HepG2 (cell line): ENCODE results near the gene SLC25A22. TPM values are rescaled to one million over a fixed set of nuclear protein-coding genes. Genes with fewer than 3 reads are reported as not detected.
A peak's percentile ranks its signal among the peaks of the same experiment; 100 is the strongest.

Experiments used
- AKAP8 ChIP-seq: sonication (generic); formaldehyde crosslinking; IDR thresholded peaks from 2 replicates; pipeline ENCODE4 v1.5.1; 2020; ENCODE audit warnings: mild to moderate bottlenecking, missing genetic modification reagents
- ATF1 ChIP-seq: IDR thresholded peaks from 2 replicates; pipeline ENCODE4 v1.6.1; 2016; ENCODE audit warnings: mild to moderate bottlenecking, control low read depth
- FOXC1 ChIP-seq: sonication (generic); formaldehyde crosslinking; IDR thresholded peaks from 2 replicates; pipeline ENCODE4 v1.8.0; 2022; ENCODE audit warnings: mild to moderate bottlenecking, missing genetic modification reagents, borderline replicate concordance
- MAFG ChIP-seq: sonication (generic); formaldehyde crosslinking; IDR thresholded peaks from 2 replicates; pipeline ENCODE4 v1.5.1; 2020; ENCODE audit warnings: mild to moderate bottlenecking, missing genetic modification reagents
- MTA1 ChIP-seq: sonication (generic); formaldehyde crosslinking; IDR thresholded peaks from 2 replicates; pipeline ENCODE4 v1.4.0; 2020; ENCODE audit warnings: missing genetic modification reagents, mild to moderate bottlenecking, borderline replicate concordance
- NR2C2 ChIP-seq: sonication (generic); formaldehyde crosslinking; IDR thresholded peaks from 2 replicates; pipeline ENCODE4 v1.4.0; 2020; ENCODE audit warnings: missing genetic modification reagents, mild to moderate bottlenecking, moderate library complexity, borderline replicate concordance
- RERE ChIP-seq: IDR thresholded peaks from 2 replicates; pipeline ENCODE4 v1.6.1; 2016; ENCODE audit warnings: low read depth, missing genetic modification reagents, missing compliant biosample characterization
- RFXAP ChIP-seq: sonication (generic); formaldehyde crosslinking; IDR thresholded peaks from 2 replicates; pipeline ENCODE4 v1.4.0; 2020; ENCODE audit warnings: missing genetic modification reagents, borderline replicate concordance
- SRSF1 ChIP-seq: fragments of 200-400 bp; formaldehyde crosslinking; optimal IDR thresholded peaks from 2 replicates; pipeline ENCODE3; 2017; ENCODE audit warnings: mild to moderate bottlenecking, low read depth, low read length, moderate library complexity
- TOE1 ChIP-seq: sonication (generic); formaldehyde crosslinking; IDR thresholded peaks from 2 replicates; pipeline ENCODE4 v1.4.0; 2020; ENCODE audit warnings: mild to moderate bottlenecking, missing genetic modification reagents
- ZNF10 ChIP-seq: sonication (generic); formaldehyde crosslinking; IDR thresholded peaks from 2 replicates; pipeline ENCODE4 v1.4.0; 2020; ENCODE audit warnings: mild to moderate bottlenecking, low read depth, missing genetic modification reagents, borderline replicate concordance
- ZNF230 ChIP-seq: sonication (generic); formaldehyde crosslinking; IDR thresholded peaks from 2 replicates; pipeline ENCODE4 v1.4.0; 2020; ENCODE audit warnings: mild to moderate bottlenecking, missing genetic modification reagents
- ZNF317 ChIP-seq: sonication (generic); formaldehyde crosslinking; IDR thresholded peaks from 2 replicates; pipeline ENCODE4 v1.5.0; 2020; ENCODE audit warnings: mild to moderate bottlenecking, missing genetic modification reagents
- ZNF343 ChIP-seq: sonication (generic); formaldehyde crosslinking; IDR thresholded peaks from 2 replicates; pipeline ENCODE4 v1.4.0; 2020; ENCODE audit warnings: mild to moderate bottlenecking, missing genetic modification reagents
- ZSCAN9 ChIP-seq: IDR thresholded peaks from 2 replicates; pipeline ENCODE4 v1.6.1; 2016; ENCODE audit warnings: borderline replicate concordance
- polyA plus RNA-seq, 8 experiments: library from polyadenylated mRNA; depleted of rRNA in 3 of 8; stranded (reverse) in 7 of 8; unstranded in 1 of 8; fragments of >200 nt; fragmentation: Illumina TruSeq in 4 of 8; extraction: Trizol in 4 of 8; gene quantifications; 2 replicates each; pipeline versions ENCODE4 v1.2.1 to v1.2.3, GENCODE V29; 2011 to 2016; ENCODE audit warnings: low read depth in 4 of 8, missing spikeins in 1 of 8, mixed read lengths in 1 of 8; ENCODE audit not compliant: insufficient read depth in 1 of 8
- total RNA-seq, 5 experiments: library from RNA; depleted of rRNA; stranded (reverse); fragments of >200 nt; fragmentation: Illumina TruSeq; extraction: Trizol; gene quantifications; 2 replicates each; pipeline ENCODE4 v1.2.3, GENCODE V29; 2016; ENCODE audit warnings: low read depth in 1 of 5
- TF ChIP-seq, protein P1 (sequence below): sonication (generic); formaldehyde crosslinking; IDR thresholded peaks from 2 replicates; pipeline ENCODE4 v1.4.0; 2020; ENCODE audit warnings: missing genetic modification reagents, borderline replicate concordance
- TF ChIP-seq, protein P2 (sequence below): sonication (generic); formaldehyde crosslinking; IDR thresholded peaks from 2 replicates; pipeline ENCODE4 v1.5.0; 2020; ENCODE audit warnings: missing genetic modification reagents
- TF ChIP-seq, protein P3 (sequence below): sonication (generic); formaldehyde crosslinking; IDR thresholded peaks from 2 replicates; pipeline ENCODE4 v1.5.1; 2020; ENCODE audit warnings: missing genetic modification reagents, mild to moderate bottlenecking, borderline replicate concordance

The SLC25A22 gene
- total and polyA plus RNA-seq, 2 of the 13 experiments (the other 11 are each of a cell fraction or from before 2014, with no cell fraction given), result 12.4 to 19.2 TPM

- TF ChIP-seq, protein P1, sequence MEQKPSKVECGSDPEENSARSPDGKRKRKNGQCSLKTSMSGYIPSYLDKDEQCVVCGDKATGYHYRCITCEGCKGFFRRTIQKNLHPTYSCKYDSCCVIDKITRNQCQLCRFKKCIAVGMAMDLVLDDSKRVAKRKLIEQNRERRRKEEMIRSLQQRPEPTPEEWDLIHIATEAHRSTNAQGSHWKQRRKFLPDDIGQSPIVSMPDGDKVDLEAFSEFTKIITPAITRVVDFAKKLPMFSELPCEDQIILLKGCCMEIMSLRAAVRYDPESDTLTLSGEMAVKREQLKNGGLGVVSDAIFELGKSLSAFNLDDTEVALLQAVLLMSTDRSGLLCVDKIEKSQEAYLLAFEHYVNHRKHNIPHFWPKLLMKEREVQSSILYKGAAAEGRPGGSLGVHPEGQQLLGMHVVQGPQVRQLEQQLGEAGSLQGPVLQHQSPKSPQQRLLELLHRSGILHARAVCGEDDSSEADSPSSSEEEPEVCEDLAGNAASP (CRISPR knock-in tag), result peak; percentile 49; the same call in 1 of the 2 replicates
- TF ChIP-seq RERE (CRISPR knock-in tag) (no peak), ATF1 (CRISPR knock-in tag) (peak; percentile 98), ZNF317 (0 out of 2 replicates have a peak, but pooled peaks have one; percentile 35), RFXAP (no peak), ZSCAN9 (CRISPR knock-in tag) (peak; percentile 77; the same call in 1 of the 2 replicates), FOXC1 (CRISPR knock-in tag) (no peak; the same call in 1 of the 2 replicates), TOE1 (CRISPR knock-in tag) (no peak), ZNF230 (CRISPR knock-in tag) (peak; percentile 84; the same call in 1 of the 2 replicates), NR2C2 (peak; percentile 97), MTA1 (CRISPR knock-in tag) (0 out of 2 replicates have a peak, but pooled peaks have one; percentile 65), SRSF1 (peak; percentile 28), MAFG (CRISPR knock-in tag) (no peak), AKAP8 (CRISPR knock-in tag) (peak; percentile 37; the same call in 1 of the 2 replicates), ZNF10 (CRISPR knock-in tag) (no peak), ZNF343 (CRISPR knock-in tag) (peak; percentile 94)
- TF ChIP-seq, protein P2, sequence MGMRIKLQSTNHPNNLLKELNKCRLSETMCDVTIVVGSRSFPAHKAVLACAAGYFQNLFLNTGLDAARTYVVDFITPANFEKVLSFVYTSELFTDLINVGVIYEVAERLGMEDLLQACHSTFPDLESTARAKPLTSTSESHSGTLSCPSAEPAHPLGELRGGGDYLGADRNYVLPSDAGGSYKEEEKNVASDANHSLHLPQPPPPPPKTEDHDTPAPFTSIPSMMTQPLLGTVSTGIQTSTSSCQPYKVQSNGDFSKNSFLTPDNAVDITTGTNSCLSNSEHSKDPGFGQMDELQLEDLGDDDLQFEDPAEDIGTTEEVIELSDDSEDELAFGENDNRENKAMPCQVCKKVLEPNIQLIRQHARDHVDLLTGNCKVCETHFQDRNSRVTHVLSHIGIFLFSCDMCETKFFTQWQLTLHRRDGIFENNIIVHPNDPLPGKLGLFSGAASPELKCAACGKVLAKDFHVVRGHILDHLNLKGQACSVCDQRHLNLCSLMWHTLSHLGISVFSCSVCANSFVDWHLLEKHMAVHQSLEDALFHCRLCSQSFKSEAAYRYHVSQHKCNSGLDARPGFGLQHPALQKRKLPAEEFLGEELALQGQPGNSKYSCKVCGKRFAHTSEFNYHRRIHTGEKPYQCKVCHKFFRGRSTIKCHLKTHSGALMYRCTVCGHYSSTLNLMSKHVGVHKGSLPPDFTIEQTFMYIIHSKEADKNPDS (CRISPR knock-in tag), result no peak
- TF ChIP-seq, protein P3, sequence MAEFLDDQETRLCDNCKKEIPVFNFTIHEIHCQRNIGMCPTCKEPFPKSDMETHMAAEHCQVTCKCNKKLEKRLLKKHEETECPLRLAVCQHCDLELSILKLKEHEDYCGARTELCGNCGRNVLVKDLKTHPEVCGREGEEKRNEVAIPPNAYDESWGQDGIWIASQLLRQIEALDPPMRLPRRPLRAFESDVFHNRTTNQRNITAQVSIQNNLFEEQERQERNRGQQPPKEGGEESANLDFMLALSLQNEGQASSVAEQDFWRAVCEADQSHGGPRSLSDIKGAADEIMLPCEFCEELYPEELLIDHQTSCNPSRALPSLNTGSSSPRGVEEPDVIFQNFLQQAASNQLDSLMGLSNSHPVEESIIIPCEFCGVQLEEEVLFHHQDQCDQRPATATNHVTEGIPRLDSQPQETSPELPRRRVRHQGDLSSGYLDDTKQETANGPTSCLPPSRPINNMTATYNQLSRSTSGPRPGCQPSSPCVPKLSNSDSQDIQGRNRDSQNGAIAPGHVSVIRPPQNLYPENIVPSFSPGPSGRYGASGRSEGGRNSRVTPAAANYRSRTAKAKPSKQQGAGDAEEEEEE (CRISPR knock-in tag), result peak; percentile 20; the same call in 1 of the 2 replicates
Measured at GRCh38 chr11:809287-810039, 11.4 kb upstream of the SLC25A22 start, which contains the start of gene RPLP2 (continued).
